OCI-LY3 (cell line): ENCODE measurements around the gene FGD4.

Experiments used
- H2AFZ ChIP-seq: fragments of 200-600, 300-600 bp; shearing (Covaris generic); 2 replicates; pipeline ENCODE4 v1.6.0; 2014; ENCODE audit warnings: antibody characterized with exemption, low read depth, low read length
- H3K27ac ChIP-seq: fragments of 200-600, 300-600 bp; sonication (generic); 2 replicates; pipeline ENCODE4 v1.5.1; 2014; ENCODE audit warnings: mild to moderate bottlenecking, low read length, moderate library complexity, mixed read lengths
- H3K27me3 ChIP-seq: fragments of 200-600, 300-600 bp; sonication (generic); 2 replicates; pipeline ENCODE4 v1.6.1; 2014; ENCODE audit warnings: low read depth, low read length, mixed read lengths
- H3K36me3 ChIP-seq: fragments of 200-600, 300-600 bp; sonication (generic); replicated peaks from 2 replicates; pipeline ENCODE3; 2014; ENCODE audit warnings: low read depth, low read length, mixed read lengths
- H3K4me1 ChIP-seq: fragments of 300-600, 200-600 bp; sonication (generic); 2 replicates; pipeline ENCODE4 v1.6.1; 2014; ENCODE audit warnings: low read length, mixed read lengths
- H3K4me2 ChIP-seq: fragments of 200-600, 300-600 bp; sonication (generic); 2 replicates; pipeline ENCODE4 v1.6.1; 2014; ENCODE audit warnings: low read length, mixed read lengths
- H3K4me3 ChIP-seq: fragments of 300-600, 200-600 bp; sonication (generic); 2 replicates; pipeline ENCODE4 v1.5.1; 2014; ENCODE audit warnings: antibody characterized with exemption, mild to moderate bottlenecking, low read length, moderate library complexity
- H3K79me2 ChIP-seq: fragments of 300-600, 200-600 bp; shearing (Covaris generic); 2 replicates; pipeline ENCODE4 v1.6.1; 2014; ENCODE audit warnings: mild to moderate bottlenecking, low read length, mixed read lengths
- H3K9ac ChIP-seq: fragments of 300-600, 200-600 bp; shearing (Covaris generic); 2 replicates; pipeline ENCODE4 v1.6.0; 2014; ENCODE audit warnings: mild to moderate bottlenecking, low read length, moderate library complexity
- H3K9me3 ChIP-seq: fragments of 200-600, 300-600 bp; shearing (Covaris generic); 2 replicates; pipeline ENCODE4 v1.6.1; 2014; ENCODE audit warnings: low read length, mixed read lengths; ENCODE audit not compliant: insufficient read depth
- H4K20me1 ChIP-seq: fragments of 200-600, 300-600 bp; sonication (generic); 2 replicates; pipeline ENCODE4 v1.6.1; 2016; ENCODE audit warnings: low read length, mixed read lengths; ENCODE audit not compliant: insufficient read depth
- CTCF ChIP-seq: fragments of 200-600, 300-600 bp; sonication (generic); IDR thresholded peaks from 2 replicates; pipeline ENCODE4 v1.5.1; 2014; ENCODE audit warnings: antibody characterized with exemption, low read length, low read depth
- EZH2phosphoT487 ChIP-seq: fragments of 200-600 bp; shearing (Covaris generic); IDR thresholded peaks from 2 replicates; pipeline ENCODE4 v1.6.1; 2018; ENCODE audit warnings: antibody characterized with exemption, mixed run types, low read depth

FGD4 gene

GRCh38 chr12:32681272-32681671 is 281.9 kb downstream of the FGD4 start:
- TF ChIP-seq CTCF: no peak
- no peak for TF ChIP-seq EZH2phosphoT487
- Histone ChIP-seq H3K27me3 (no peaks in the 10 kb centered on the region), H3K79me2 (peaks cover 68% of the 10 kb centered on the region), H3K36me3 (peaks cover 5% of the 10 kb centered on the region), H3K9me3 (no peaks in the 10 kb centered on the region), H3K27ac (no peak overlapping the region), H3K4me2 (peak overlapping the region; percentile 73), H3K4me3 (peak overlapping the region; percentile 89; the same call in 1 of the 2 replicates), H3K9ac (no peak overlapping the region), H4K20me1 (peaks cover 14% of the 10 kb centered on the region), H3K4me1 (peaks cover 12% of the 10 kb centered on the region), H2AFZ (no peak overlapping the region)

- no peak overlapping the region for H2AFZ ChIP-seq
- H3K27me3 ChIP-seq: no peaks in the 10 kb centered on the region
- no peak overlapping the region for H3K9ac ChIP-seq
- no peak overlapping the region for H3K27ac ChIP-seq
- H3K4me1 ChIP-seq: 0 out of 2 replicates have a peak, but pooled peaks cover 2% of the 10 kb centered on the region
- H4K20me1 ChIP-seq: peaks cover 12% of the 10 kb centered on the region
- TF ChIP-seq EZH2phosphoT487 (no peak), CTCF (no peak)
- peaks cover 9% of the 10 kb centered on the region for H3K36me3 ChIP-seq
- peaks cover 97% of the 10 kb centered on the region for H3K79me2 ChIP-seq
- no peaks in the 10 kb centered on the region for H3K9me3 ChIP-seq
- no peak overlapping the region for H3K4me3 ChIP-seq
- H3K4me2 ChIP-seq: no peak overlapping the region
These were observed 287.0 kb downstream of the FGD4 start for GRCh38 chr12:32686340-32686739.

GRCh38 chr12:32688786-32689185 is 289.4 kb downstream of the FGD4 start:
- H3K4me2 ChIP-seq: no peak overlapping the region
- H3K79me2 ChIP-seq: peaks cover 99% of the 10 kb centered on the region
- no peak overlapping the region for H3K9ac ChIP-seq
- TF ChIP-seq CTCF (no peak), EZH2phosphoT487 (no peak)
- H4K20me1 ChIP-seq: peaks cover 19% of the 10 kb centered on the region; the same call in 1 of the 2 replicates
- no peaks in the 10 kb centered on the region for H3K4me1 ChIP-seq
- H2AFZ ChIP-seq: no peak overlapping the region
- H3K4me3 ChIP-seq: no peak overlapping the region
- H3K9me3 ChIP-seq: no peaks in the 10 kb centered on the region
- no peak overlapping the region for H3K27ac ChIP-seq
- peaks cover 10% of the 10 kb centered on the region for H3K36me3 ChIP-seq
- H3K27me3 ChIP-seq: no peaks in the 10 kb centered on the region

GRCh38 chr12:32690927-32691326 is 291.6 kb downstream of the FGD4 start:
- no peak overlapping the region for H2AFZ ChIP-seq
- no peaks in the 10 kb centered on the region for H3K4me1 ChIP-seq
- H3K27me3 ChIP-seq: no peaks in the 10 kb centered on the region
- no peak overlapping the region for H3K9ac ChIP-seq
- no peak overlapping the region for H3K27ac ChIP-seq
- H3K4me3 ChIP-seq: no peak overlapping the region
- no peaks in the 10 kb centered on the region for H3K9me3 ChIP-seq
- TF ChIP-seq EZH2phosphoT487 (no peak), CTCF (no peak)
- peaks cover 13% of the 10 kb centered on the region for H3K36me3 ChIP-seq
- peaks cover 20% of the 10 kb centered on the region for H4K20me1 ChIP-seq
- H3K4me2 ChIP-seq: no peak overlapping the region
- H3K79me2 ChIP-seq: peaks cover 99% of the 10 kb centered on the region
